Prostate gland (tissue), 2 donors: ENCODE data around the gene PDXK. TPM values are rescaled to one million over a fixed set of nuclear protein-coding genes. Genes with fewer than 3 reads are reported as not detected.
A peak's percentile ranks its signal among the peaks of the same experiment; 100 is the strongest.

Experiments
- DNase-seq: peaks from one replicate; pipeline ENCODE4 v3.0.0-alpha.2; 2019; ENCODE audit warnings: low spot score
- H3K27ac ChIP-seq, 2 donors: fragments of 200-600 bp; sonication (generic); 2 replicates each; pipeline ENCODE4 v1.5.1; 2017 to 2019
- H3K27me3 ChIP-seq: fragments of 200-600 bp; sonication (generic); replicated peaks from 2 replicates; pipeline ENCODE4 v1.5.1; 2019; ENCODE audit not compliant: insufficient read depth
- H3K36me3 ChIP-seq, 2 donors: fragments of 200-600 bp; sonication (generic); 1 replicate in 1 of 2; 2 replicates in 1 of 2; pipeline versions ENCODE4 v1.5.1 to v1.8.1; 2017 to 2019
- H3K4me1 ChIP-seq: fragments of 200-600 bp; sonication (generic); replicated peaks from 2 replicates; pipeline ENCODE4 v1.5.1; 2019
- H3K4me3 ChIP-seq, 2 donors: fragments of 200-600 bp; sonication (generic); 2 replicates each; pipeline ENCODE4 v1.5.1; 2017 to 2019
- H3K9me3 ChIP-seq: fragments of 200-600 bp; sonication (generic); 2 replicates; pipeline ENCODE4 v1.5.1; 2017
- CTCF ChIP-seq, 4 experiments: fragments of 200-600 bp in 2 of 4; fragments of 450-650 bp in 2 of 4; sonication (generic) in 2 of 4; IDR thresholded peaks; 1 replicate in 3 of 4; 2 replicates in 1 of 4; pipeline ENCODE4 v1.5.1; 2016 to 2019; ENCODE audit warnings: antibody characterized with exemption in 4 of 4, mild to moderate bottlenecking in 2 of 4, moderate library complexity in 2 of 4
- POLR2A ChIP-seq: fragments of 450-650 bp; IDR thresholded peaks from one replicate; pipeline ENCODE4 v1.6.1; 2016; ENCODE audit warnings: antibody characterized with exemption, mild to moderate bottlenecking
- POLR2AphosphoS5 ChIP-seq: sonication (generic); formaldehyde crosslinking; IDR thresholded peaks from one replicate; pipeline ENCODE4 v1.6.1; 2017; ENCODE audit warnings: antibody characterized with exemption
- WGBS: methylation state at CpG from one replicate; pipeline ENCODE4 v1.1.5; 2018; 5-methylcytosine and 5-hydroxymethylcytosine counted together
- intact Hi-C: fragments of 100-400 bp; cut with DNase I; formaldehyde crosslinking; loops from one replicate; pipeline ENCODE4 v1.14.2; 2022
- total RNA-seq, 2 donors: library from RNA; depleted of rRNA; stranded (reverse); fragments of >200 nt; gene quantifications; one replicate each; pipeline ENCODE4 v1.1.0, GENCODE V29; 2016

PDXK gene
- total RNA-seq, 2 donors from 2014 or later, result 61.4 to 161 TPM

- WGBS, result 61% methylated on average over 13 of the region's 13 CpGs
Observed at GRCh38 chr21:43771199-43771675, 52.3 kb downstream of the PDXK start.

GRCh38 chr21:43771698-43772424, 52.9 kb downstream of the PDXK start:
- WGBS, result 81% methylated on average over 13 of the region's 13 CpGs
- H3K27me3 ChIP-seq, result no peaks in the 10 kb centered on the region
- intact Hi-C loops, result no loop called here
- no peak overlapping the region for H3K4me3 ChIP-seq
- H3K36me3 ChIP-seq, result no peaks in the 10 kb centered on the region
- TF ChIP-seq POLR2AphosphoS5, result no peak
- DNase-seq, result no peak
- no peak overlapping the region for H3K27ac ChIP-seq
- no peaks in the 10 kb centered on the region for H3K9me3 ChIP-seq
- no peaks in the 10 kb centered on the region for H3K4me1 ChIP-seq

More at GRCh38 chr21:43771199-43771675, 52.3 kb downstream of the PDXK start:
- no peak for DNase-seq
- H3K4me1 ChIP-seq, result no peaks in the 10 kb centered on the region
- intact Hi-C loops, result no loop called here
- H3K4me3 ChIP-seq, result no peak overlapping the region
- H3K27me3 ChIP-seq, result no peaks in the 10 kb centered on the region
- H3K36me3 ChIP-seq, result no peaks in the 10 kb centered on the region
- no peaks in the 10 kb centered on the region for H3K9me3 ChIP-seq
- no peak overlapping the region for H3K27ac ChIP-seq
- no peak for TF ChIP-seq POLR2A
- TF ChIP-seq CTCF (IDR thresholded peaks at IDR 0.05), result no peak
- TF ChIP-seq POLR2AphosphoS5, result no peak

GRCh38 chr21:43772425-43772821, 53.5 kb downstream of the PDXK start:
- no peak overlapping the region for H3K4me3 ChIP-seq
- H3K27me3 ChIP-seq, result no peaks in the 10 kb centered on the region
- no peak overlapping the region for H3K27ac ChIP-seq
- TF ChIP-seq POLR2AphosphoS5 (no peak), CTCF (IDR thresholded peaks at IDR 0.05) (no peak), POLR2A (no peak)
- no peaks in the 10 kb centered on the region for H3K4me1 ChIP-seq
- no peaks in the 10 kb centered on the region for H3K36me3 ChIP-seq
- intact Hi-C loops, result no loop called here
- DNase-seq, result no peak
- H3K9me3 ChIP-seq, result no peaks in the 10 kb centered on the region
- WGBS, result 71% methylated on average over 6 of the region's 6 CpGs

- H3K27ac ChIP-seq, result no peak overlapping the region
- 93% methylated on average over 10 of the region's 10 CpGs for WGBS
- no peaks in the 10 kb centered on the region for H3K27me3 ChIP-seq
- no peaks in the 10 kb centered on the region for H3K4me1 ChIP-seq
- no peak overlapping the region for H3K4me3 ChIP-seq
- H3K36me3 ChIP-seq, result no peaks in the 10 kb centered on the region
- intact Hi-C loops, result no loop called here
- DNase-seq, result no peak
- TF ChIP-seq POLR2A (no peak), POLR2AphosphoS5 (no peak), CTCF (IDR thresholded peaks at IDR 0.05) (no peak)
- H3K9me3 ChIP-seq, result no peaks in the 10 kb centered on the region
Observed at GRCh38 chr21:43774163-43774562, 55.2 kb downstream of the PDXK start.

- DNase-seq, result no peak
- H3K27ac ChIP-seq, result peak overlapping the region; percentile 85 to 88
- peak overlapping the region; percentile 88 to 96 for H3K4me3 ChIP-seq
- H3K27me3 ChIP-seq, result no peaks in the 10 kb centered on the region
- no peaks in the 10 kb centered on the region for H3K36me3 ChIP-seq
- no peaks in the 10 kb centered on the region for H3K4me1 ChIP-seq
- whole genome bisulfite sequencing, result 61% methylated on average over 12 of the region's 12 CpGs
- no peaks in the 10 kb centered on the region for H3K9me3 ChIP-seq
- TF ChIP-seq POLR2A, result no peak
- no peak for TF ChIP-seq CTCF (IDR thresholded peaks at IDR 0.05)
- no peak for TF ChIP-seq POLR2AphosphoS5
- intact Hi-C loops, result no loop called here
Observed at GRCh38 chr21:43775190-43775589, 56.3 kb downstream of the PDXK start.
